GM10248 (cell line): Measurements from ENCODE around the gene TMEM176B.

Experiments
- CTCF ChIA-PET: fragments of 300-600 bp; sonication (Branson Sonifier 250); formaldehyde crosslinking; extraction: SDS; loops from one replicate; lab custom pipeline; 2021; ENCODE audit warnings: antibody characterized with exemption; lab: Yijun Ruan, JAX
- POLR2A ChIA-PET: fragments of 350-650 bp; sonication (Branson Sonifier 250); formaldehyde crosslinking; extraction: SDS; loops from one replicate; lab custom pipeline; 2020; ENCODE audit warnings: antibody characterized with exemption; lab: Yijun Ruan, JAX
- DNase-seq: peaks from one replicate; pipeline ENCODE4 v3.0.0; 2012; ENCODE audit errors: extremely low spot score
- CTCF ChIP-seq: IDR thresholded peaks from 2 replicates; pipeline ENCODE4 v1.5.1; 2012; ENCODE audit warnings: mild to moderate bottlenecking, low read depth; ENCODE audit errors: extremely low read depth, missing control alignments, control extremely low read depth

Gene TMEM176B

GRCh38 chr7:150787321-150788281 lies 12.6 kb downstream of the TMEM176B start:
- no peak for DNase-seq
- no peak for TF ChIP-seq CTCF
- ChIA-PET CTCF (interaction anchor here (0.6 to 2.7 kb wide), 5 partner anchors 9 to 499 kb away, joined by 3 to 11 read pairs (median 5); no protein-coding TSS in a partner anchor), POLR2A (no interaction called here)

GRCh38 chr7:150784954-150785353 lies 15.2 kb downstream of the TMEM176B start:
- ChIA-PET POLR2A (no interaction called here), CTCF (no interaction called here)
- TF ChIP-seq CTCF = no peak
- no peak for DNase-seq

DNA sequence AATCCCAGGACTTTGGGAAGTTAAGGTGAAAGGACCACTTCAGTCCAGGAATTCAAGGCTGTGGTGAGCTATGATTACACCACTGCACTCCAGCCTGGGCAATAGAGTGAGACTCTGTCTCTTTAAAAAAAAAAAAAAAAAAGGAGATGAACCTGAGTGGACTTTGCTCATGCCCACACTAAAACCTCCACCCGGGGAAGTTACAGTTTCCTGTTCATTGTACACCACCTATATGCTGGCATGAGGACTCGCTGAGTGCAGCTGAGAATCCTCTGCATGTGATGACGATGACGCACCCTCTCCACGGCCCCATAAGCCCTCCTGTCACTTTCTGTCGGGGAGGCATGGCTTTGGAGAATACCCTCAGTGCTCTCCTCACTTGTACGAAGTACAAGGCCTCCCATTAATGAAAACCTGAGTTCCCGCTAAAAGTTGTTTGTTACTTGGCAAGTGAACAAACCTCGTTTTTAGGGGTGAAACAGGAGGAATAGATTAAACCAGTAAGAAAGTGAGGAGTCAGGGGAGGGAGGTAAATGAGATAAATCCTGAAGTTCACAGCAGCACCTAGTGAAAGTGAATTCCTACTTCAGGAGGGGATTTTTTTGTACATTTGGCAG lies 15.9 kb downstream of the TMEM176B start:
- ChIA-PET POLR2A (interaction anchor here (0.6 kb wide), 1 partner anchor 1202 kb away, joined by 5 read pairs; no protein-coding TSS in a partner anchor), CTCF (no interaction called here)
- no peak for TF ChIP-seq CTCF
- no peak for DNase-seq

- DNase-seq = no peak
- ChIA-PET POLR2A (no interaction called here), CTCF (interaction anchor here (1.2 to 1.5 kb wide), 3 partner anchors 10 to 333 kb away, joined by 4 read pairs; no protein-coding TSS in a partner anchor)
- TF ChIP-seq CTCF = no peak
These were observed 18.2 kb downstream of the TMEM176B start for GRCh38 chr7:150781961-150782360.

DNA sequence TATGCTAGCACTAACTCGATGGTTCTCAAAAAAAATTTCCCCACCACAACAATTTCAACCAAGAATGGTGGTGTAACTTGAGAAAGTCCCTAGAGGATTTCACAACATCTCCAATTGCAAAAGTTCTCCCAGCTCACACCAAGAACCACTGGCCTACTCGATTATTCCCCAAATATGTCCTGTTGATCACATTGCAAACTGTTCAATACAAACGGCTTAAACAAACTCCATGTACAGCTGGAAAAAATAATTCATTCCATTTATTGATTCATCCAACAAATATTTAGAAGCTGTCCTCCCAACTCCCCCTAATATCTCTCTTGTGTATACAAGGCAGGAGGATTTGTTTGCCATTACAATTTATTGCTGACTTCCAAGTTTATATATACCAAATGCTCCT lies 19.1 kb downstream of the TMEM176B start:
- ChIA-PET POLR2A (no interaction called here), CTCF (interaction anchor here (1.2 to 1.6 kb wide), 4 partner anchors 9 to 332 kb away, joined by 4 read pairs; no protein-coding TSS in a partner anchor)

More for the DNA sequence above, 19.1 kb downstream of the TMEM176B start:
- TF ChIP-seq CTCF = no peak
- DNase-seq = no peak
